GM18909 (cell line): ENCODE data around the gene RPL11.
"Not testable (repeated sequence)": the region's sequence is repeated elsewhere in the genome, so short reads cannot be mapped to it uniquely, and the experiment has no call there.

Experiments
- ATAC-seq: cut with Tn5 transposase; IDR thresholded peaks from one replicate; pipeline ENCODE4 v1.9.1; 2021; ENCODE audit warnings: mild to moderate bottlenecking; ENCODE audit not compliant: unreplicated experiment, poor library complexity

The RPL11 gene

GRCh38 chr1:23691499-23692307 lies at the start of gene RPL11:
RPL11 (plus strand) TSS chr1:23691806; CDS start chr1:23691824, 18 bp downstream.
- ATAC-seq, result peak; percentile 95

GRCh38 chr1:23643736-23644554 lies 47.7 kb upstream of the RPL11 start:
- no peak for ATAC-seq

- ATAC-seq, result no peak
Measured at GRCh38 chr1:23644555-23644866, 47.1 kb upstream of the RPL11 start.

GRCh38 chr1:23645338-23645737 lies 46.3 kb upstream of the RPL11 start:
- no peak for ATAC-seq

GRCh38 chr1:23646091-23646490 lies 45.5 kb upstream of the RPL11 start:
- ATAC-seq, result no peak

- no peak for ATAC-seq
Measured at GRCh38 chr1:23646541-23646940, 45.1 kb upstream of the RPL11 start.

GRCh38 chr1:23648576-23648975 lies 43.0 kb upstream of the RPL11 start:
- ATAC-seq, result no peak

- not testable (repeated sequence) for ATAC-seq
Measured at GRCh38 chr1:23649157-23649556, 42.4 kb upstream of the RPL11 start.

GRCh38 chr1:23650344-23650990 lies 41.1 kb upstream of the RPL11 start:
- ATAC-seq, result no peak

- no peak for ATAC-seq
Measured at GRCh38 chr1:23651069-23651808, 40.4 kb upstream of the RPL11 start.

GRCh38 chr1:23657659-23658275 lies 33.8 kb upstream of the RPL11 start:
- ATAC-seq, result no peak

GRCh38 chr1:23660671-23661070 lies 30.9 kb upstream of the RPL11 start:
- no peak for ATAC-seq

- no peak for ATAC-seq
Measured at GRCh38 chr1:23661887-23662286, 29.7 kb upstream of the RPL11 start.

GRCh38 chr1:23664837-23665795 lies 26.5 kb upstream of the RPL11 start:
- no peak for ATAC-seq

- no peak for ATAC-seq
Measured at GRCh38 chr1:23667411-23667810, 24.2 kb upstream of the RPL11 start.

- ATAC-seq, result no peak
Measured at GRCh38 chr1:23670709-23671108, 20.9 kb upstream of the RPL11 start.

- ATAC-seq, result no peak
Measured at GRCh38 chr1:23673086-23673813, 18.4 kb upstream of the RPL11 start.

GRCh38 chr1:23679815-23680214 lies 11.8 kb upstream of the RPL11 start:
- ATAC-seq, result no peak
